SK-N-SH treated with all-trans-retinoic acid at 6 μM for 48 hours (cell line): ENCODE results near the gene FAM98C.

Experiments used
- ATAC-seq: fragments of 200-7000 bp; cut with Tn5 transposase; 3 replicates; pipeline ENCODE4 v1.9.1; 2020; ENCODE audit warnings: mild to moderate bottlenecking, moderate library complexity
- ARNTL ChIP-seq: fragments of 450-650 bp; formaldehyde crosslinking; IDR thresholded peaks from 2 replicates; pipeline ENCODE4 v1.5.0; 2020; ENCODE audit warnings: low read depth, mild to moderate bottlenecking, moderate library complexity, borderline replicate concordance
- CREB5 ChIP-seq: fragments of 250-450 bp; sonication (Bioruptor Pico); IDR thresholded peaks from 2 replicates; pipeline ENCODE4 v1.5.1; 2020; ENCODE audit warnings: low read depth, mild to moderate bottlenecking, moderate library complexity
- CSDC2 ChIP-seq: fragments of 250-450 bp; sonication (Bioruptor Pico); IDR thresholded peaks from 2 replicates; pipeline ENCODE4 v1.5.0; 2020; ENCODE audit warnings: mild to moderate bottlenecking, moderate library complexity
- CSRNP3 ChIP-seq: fragments of 250-450 bp; sonication (Bioruptor Pico); IDR thresholded peaks from 2 replicates; pipeline ENCODE4 v1.5.1; 2021; ENCODE audit warnings: mild to moderate bottlenecking, moderate library complexity
- GLIS3 ChIP-seq: fragments of 250-450 bp; sonication (Bioruptor Pico); IDR thresholded peaks from 2 replicates; pipeline ENCODE4 v1.5.0; 2020; ENCODE audit warnings: mild to moderate bottlenecking, moderate library complexity
- ISL1 ChIP-seq: fragments of 250-450 bp; sonication (Bioruptor Pico); IDR thresholded peaks from 2 replicates; pipeline ENCODE4 v2.1.2; 2022; ENCODE audit warnings: mild to moderate bottlenecking, moderate library complexity
- OSR1 ChIP-seq: fragments of 250-450 bp; sonication (Bioruptor Pico); IDR thresholded peaks from 2 replicates; pipeline ENCODE4 v1.8.0; 2022; ENCODE audit warnings: moderate library complexity, mild to moderate bottlenecking, inconsistent platforms
- PATZ1 ChIP-seq: fragments of 250-450 bp; sonication (Bioruptor Pico); IDR thresholded peaks from 2 replicates; pipeline ENCODE4 v1.8.0; 2020; ENCODE audit warnings: mild to moderate bottlenecking, moderate library complexity, borderline replicate concordance
- POU6F1 ChIP-seq: fragments of 250-450 bp; sonication (Bioruptor Pico); IDR thresholded peaks from 2 replicates; pipeline ENCODE4 v1.8.0; 2021; ENCODE audit warnings: low read depth, mild to moderate bottlenecking, moderate library complexity, borderline replicate concordance
- PPARA ChIP-seq: fragments of 250-450 bp; sonication (Bioruptor Pico); IDR thresholded peaks from 2 replicates; pipeline ENCODE4 v1.5.0; 2020; ENCODE audit warnings: mild to moderate bottlenecking, borderline replicate concordance
- RARB ChIP-seq: fragments of 250-450 bp; sonication (Bioruptor Pico); IDR thresholded peaks from 2 replicates; pipeline ENCODE4 v1.8.0; 2021; ENCODE audit warnings: mild to moderate bottlenecking, moderate library complexity
- SNAI2 ChIP-seq: fragments of 250-450 bp; sonication (Bioruptor Pico); IDR thresholded peaks from 2 replicates; pipeline ENCODE4 v1.5.0; 2020; ENCODE audit warnings: mild to moderate bottlenecking, moderate library complexity
- TOX ChIP-seq: fragments of 250-450 bp; sonication (Bioruptor Pico); IDR thresholded peaks from 2 replicates; pipeline ENCODE4 v1.8.0; 2021; ENCODE audit warnings: mild to moderate bottlenecking, moderate library complexity, borderline replicate concordance
- TSHZ2 ChIP-seq: fragments of 250-450 bp; sonication (Bioruptor Pico); IDR thresholded peaks from 2 replicates; pipeline ENCODE4 v1.5.0; 2020; ENCODE audit warnings: mild to moderate bottlenecking, moderate library complexity
- ZC3H10 ChIP-seq: fragments of 250-450 bp; sonication (Bioruptor Pico); IDR thresholded peaks from 2 replicates; pipeline ENCODE4 v1.5.1; 2021; ENCODE audit warnings: mild to moderate bottlenecking, moderate library complexity
- ZFP3 ChIP-seq: fragments of 250-450 bp; sonication (Bioruptor Pico); IDR thresholded peaks from 2 replicates; pipeline ENCODE4 v1.5.0; 2020; ENCODE audit warnings: mild to moderate bottlenecking, moderate library complexity
- ZFP30 ChIP-seq: fragments of 450-650 bp; formaldehyde crosslinking; IDR thresholded peaks from 2 replicates; pipeline ENCODE4 v1.5.0; 2022; ENCODE audit warnings: mild to moderate bottlenecking, moderate library complexity
- ZNF565 ChIP-seq: fragments of 450-650 bp; formaldehyde crosslinking; conservative IDR thresholded peaks from 2 replicates; pipeline ENCODE4 v1.5.0; 2020; ENCODE audit warnings: low read depth, mild to moderate bottlenecking, moderate library complexity
- ZNF8 ChIP-seq: fragments of 450-650 bp; formaldehyde crosslinking; IDR thresholded peaks from 2 replicates; pipeline ENCODE4 v1.5.0; 2020; ENCODE audit warnings: mild to moderate bottlenecking, moderate library complexity

FAM98C gene

GRCh38 chr19:38434549-38435051 is 31.7 kb downstream of the FAM98C start (continued):
- TF ChIP-seq CREB5 (CRISPR knock-in tag), result no peak
- no peak for TF ChIP-seq ZFP30 (CRISPR knock-in tag)
- TF ChIP-seq, all 23 proteins: peak for 0

GRCh38 chr19:38437295-38437694 is 34.4 kb downstream of the FAM98C start:
- TF ChIP-seq ISL1 (CRISPR knock-in tag) (no peak), OSR1 (no peak), ZFP30 (CRISPR knock-in tag) (no peak), RARB (no peak), CSDC2 (CRISPR knock-in tag) (no peak), TSHZ2 (no peak), GLIS3 (no peak), SNAI2 (no peak), ZNF565 (no peak), CREB5 (CRISPR knock-in tag) (no peak), ZFP3 (CRISPR knock-in tag) (no peak), CSRNP3 (CRISPR knock-in tag) (no peak), POU6F1 (CRISPR knock-in tag) (no peak), ZNF8 (CRISPR knock-in tag) (no peak), TOX (CRISPR knock-in tag) (no peak), ARNTL (CRISPR knock-in tag) (no peak)
- no peak for ATAC-seq

GRCh38 chr19:38437917-38438316 is 35.0 kb downstream of the FAM98C start:
- TF ChIP-seq CREB5 (CRISPR knock-in tag) (no peak), RARB (no peak)
- ATAC-seq, result no peak

- ATAC-seq, result no peak
- TF ChIP-seq POU6F1 (CRISPR knock-in tag) (no peak), PPARA (CRISPR knock-in tag) (no peak), ZNF565 (no peak), ARNTL (CRISPR knock-in tag) (no peak), CREB5 (CRISPR knock-in tag) (no peak), OSR1 (no peak), ISL1 (CRISPR knock-in tag) (no peak), ZFP30 (CRISPR knock-in tag) (no peak), GLIS3 (no peak), CSDC2 (CRISPR knock-in tag) (no peak), ZNF8 (CRISPR knock-in tag) (no peak), ZC3H10 (CRISPR knock-in tag) (no peak), PATZ1 (no peak), SNAI2 (no peak)
These were observed 37.7 kb downstream of the FAM98C start for GRCh38 chr19:38440592-38440991.
